Activated CD4-positive, alpha-beta T cell treated with anti-CD3 and anti-CD28 coated beads, Interleukin-2, amount 10 ng/mL, durations not matched to agents 7 days and 5 days (primary cell): ENCODE results near the gene CKMT1A. TPM values are rescaled to one million over a fixed set of nuclear protein-coding genes. Genes with fewer than 3 reads are reported as not detected.
"Not testable (repeated sequence)": the region's sequence is repeated elsewhere in the genome, so short reads cannot be mapped to it uniquely, and the experiment has no call there.

Source experiments
- CTCF ChIA-PET: fragments of 350-600 bp; sonication (Branson Sonifier 250); formaldehyde crosslinking; loops from one replicate; lab custom pipeline; 2021; ENCODE audit warnings: antibody characterized with exemption; lab: Charles Lee
- POLR2A ChIA-PET: fragments of 350-600 bp; sonication (Branson Sonifier 250); formaldehyde crosslinking; loops from one replicate; lab custom pipeline; 2021; ENCODE audit warnings: antibody characterized with exemption; lab: Charles Lee
- DNase-seq: peaks from one replicate; pipeline ENCODE4 v3.0.0-alpha.2; 2020
- H3K27ac Mint-ChIP-seq: one replicate; pipeline ENCODE4 v1.8.0; 2021; ENCODE audit warnings: mild to moderate bottlenecking, moderate library complexity, mixed read lengths
- H3K27me3 Mint-ChIP-seq: one replicate; pipeline ENCODE4 v1.8.0; 2021; ENCODE audit warnings: mixed read lengths
- H3K36me3 Mint-ChIP-seq: one replicate; pipeline ENCODE4 v1.8.0; 2021; ENCODE audit warnings: low read depth, mixed read lengths
- H3K4me1 Mint-ChIP-seq: one replicate; pipeline ENCODE4 v1.8.0; 2021; ENCODE audit warnings: mixed read lengths
- H3K4me3 Mint-ChIP-seq: one replicate; pipeline ENCODE4 v1.8.0; 2021; ENCODE audit warnings: mild to moderate bottlenecking, moderate library complexity, mixed read lengths
- H3K9me3 Mint-ChIP-seq: one replicate; pipeline ENCODE4 v1.8.0; 2021; ENCODE audit warnings: mixed read lengths
- total RNA-seq, 2 experiments: library from RNA; stranded (reverse); gene quantifications; one replicate each; pipeline ENCODE4 v1.2.3, GENCODE V29; 2021

Gene CKMT1A
- not detected for total RNA-seq

GRCh38 chr15:43693148-43694022 is at the start of gene CKMT1A:
CKMT1A (plus strand) TSS chr15:43693859; CDS start chr15:43694051, 192 bp downstream.
- H3K36me3 Mint-ChIP-seq, H3K9me3 Mint-ChIP-seq, POLR2A ChIA-PET, H3K27ac Mint-ChIP-seq, CTCF ChIA-PET, H3K4me1 Mint-ChIP-seq, H3K4me3 Mint-ChIP-seq, DNase-seq: not testable (repeated sequence)
- peaks cover 11% of the 10 kb centered on the region for H3K27me3 Mint-ChIP-seq

GRCh38 chr15:43648649-43649429 is 44.8 kb upstream of the CKMT1A start, which contains the start of gene CATSPER2:
CATSPER2 (minus strand) TSS chr15:43648844; CDS start chr15:43648061, 783 bp downstream.
- no peak within 1 kb of the TSS for H3K27ac Mint-ChIP-seq
- H3K9me3 Mint-ChIP-seq: no peaks in the 10 kb centered on the region
- H3K4me1 Mint-ChIP-seq: no peaks in the 10 kb centered on the region
- no peaks in the 10 kb centered on the region for H3K36me3 Mint-ChIP-seq
- ChIA-PET POLR2A (no interaction called here), CTCF (no interaction called here)
- H3K27me3 Mint-ChIP-seq: no peaks in the 10 kb centered on the region
- no peak within 1 kb of the TSS for H3K4me3 Mint-ChIP-seq
- no peak for DNase-seq

GRCh38 chr15:43649430-43649926 is 44.2 kb upstream of the CKMT1A start:
- H3K4me1 Mint-ChIP-seq, DNase-seq, H3K9me3 Mint-ChIP-seq, H3K36me3 Mint-ChIP-seq, H3K27me3 Mint-ChIP-seq, H3K4me3 Mint-ChIP-seq, POLR2A ChIA-PET, CTCF ChIA-PET, H3K27ac Mint-ChIP-seq: not testable (repeated sequence)

- H3K9me3 Mint-ChIP-seq, H3K4me3 Mint-ChIP-seq, H3K27me3 Mint-ChIP-seq, H3K4me1 Mint-ChIP-seq, DNase-seq, H3K36me3 Mint-ChIP-seq, CTCF ChIA-PET, POLR2A ChIA-PET, H3K27ac Mint-ChIP-seq: not testable (repeated sequence)
Observed at GRCh38 chr15:43659727-43660126, 33.9 kb upstream of the CKMT1A start.

- H3K36me3 Mint-ChIP-seq, H3K27ac Mint-ChIP-seq, H3K27me3 Mint-ChIP-seq, DNase-seq, CTCF ChIA-PET, H3K4me3 Mint-ChIP-seq, H3K4me1 Mint-ChIP-seq, H3K9me3 Mint-ChIP-seq, POLR2A ChIA-PET: not testable (repeated sequence)
Observed at GRCh38 chr15:43662293-43662692, 31.4 kb upstream of the CKMT1A start.

GRCh38 chr15:43663333-43663732 is 30.3 kb upstream of the CKMT1A start:
- H3K4me3 Mint-ChIP-seq, H3K27me3 Mint-ChIP-seq, CTCF ChIA-PET, H3K4me1 Mint-ChIP-seq, H3K27ac Mint-ChIP-seq, DNase-seq, POLR2A ChIA-PET, H3K36me3 Mint-ChIP-seq, H3K9me3 Mint-ChIP-seq: not testable (repeated sequence)

- H3K36me3 Mint-ChIP-seq, H3K4me3 Mint-ChIP-seq, POLR2A ChIA-PET, CTCF ChIA-PET, DNase-seq, H3K27ac Mint-ChIP-seq, H3K27me3 Mint-ChIP-seq, H3K9me3 Mint-ChIP-seq, H3K4me1 Mint-ChIP-seq: not testable (repeated sequence)
Observed at GRCh38 chr15:43666177-43666576, 27.5 kb upstream of the CKMT1A start.

GRCh38 chr15:43674175-43674574 is 19.5 kb upstream of the CKMT1A start:
- H3K9me3 Mint-ChIP-seq, POLR2A ChIA-PET, DNase-seq, H3K27me3 Mint-ChIP-seq, H3K36me3 Mint-ChIP-seq, CTCF ChIA-PET, H3K27ac Mint-ChIP-seq, H3K4me3 Mint-ChIP-seq, H3K4me1 Mint-ChIP-seq: not testable (repeated sequence)

GRCh38 chr15:43689604-43690301 is 3.9 kb upstream of the CKMT1A start:
- H3K36me3 Mint-ChIP-seq, DNase-seq, CTCF ChIA-PET, H3K4me3 Mint-ChIP-seq, H3K27ac Mint-ChIP-seq, H3K27me3 Mint-ChIP-seq, POLR2A ChIA-PET, H3K4me1 Mint-ChIP-seq, H3K9me3 Mint-ChIP-seq: not testable (repeated sequence)

GRCh38 chr15:43692679-43693078 is 980 bp upstream of the CKMT1A start:
- H3K27ac Mint-ChIP-seq, DNase-seq, H3K4me3 Mint-ChIP-seq, POLR2A ChIA-PET, H3K4me1 Mint-ChIP-seq, H3K9me3 Mint-ChIP-seq, CTCF ChIA-PET, H3K36me3 Mint-ChIP-seq: not testable (repeated sequence)
- peaks cover 11% of the 10 kb centered on the region for H3K27me3 Mint-ChIP-seq

GRCh38 chr15:43702174-43702573 is 8.5 kb downstream of the CKMT1A start:
- no peaks in the 10 kb centered on the region for H3K36me3 Mint-ChIP-seq
- no peak for DNase-seq
- CTCF ChIA-PET: no interaction called here
- H3K27me3 Mint-ChIP-seq: peaks cover 10% of the 10 kb centered on the region
- H3K4me3 Mint-ChIP-seq: no peak overlapping the region
- H3K27ac Mint-ChIP-seq: no peak overlapping the region
- H3K9me3 Mint-ChIP-seq: no peaks in the 10 kb centered on the region
- H3K4me1 Mint-ChIP-seq: no peaks in the 10 kb centered on the region
- POLR2A ChIA-PET: no interaction called here

GRCh38 chr15:43702701-43703424 is 9.2 kb downstream of the CKMT1A start:
- peaks cover 6% of the 10 kb centered on the region for H3K27me3 Mint-ChIP-seq
- ChIA-PET POLR2A (no interaction called here), CTCF (no interaction called here)
- H3K4me3 Mint-ChIP-seq: no peak overlapping the region
- no peak for DNase-seq
- no peak overlapping the region for H3K27ac Mint-ChIP-seq
- H3K9me3 Mint-ChIP-seq: no peaks in the 10 kb centered on the region
- H3K4me1 Mint-ChIP-seq: no peaks in the 10 kb centered on the region
- no peaks in the 10 kb centered on the region for H3K36me3 Mint-ChIP-seq
